Endothelial cell of umbilical vein (primary cell): Measurements from ENCODE around the gene TTLL10. TPM values are rescaled to one million over a fixed set of nuclear protein-coding genes. Genes with fewer than 3 reads are reported as not detected.

Experiments used
- BruUV-seq: library from RNA; stranded (reverse); fragments of 400-500 nt; replicated peaks from 2 replicates; lab custom pipeline; 2021; lab: Mats Ljungman, UMichigan
- CTCF ChIA-PET: fragments of 300-600, 350-600 bp; sonication (Branson Sonifier 250); formaldehyde crosslinking; loops from one replicate; lab custom pipeline; 2021; ENCODE audit warnings: antibody characterized with exemption, inconsistent platforms; lab: Charles Lee
- POLR2A ChIA-PET: fragments of 300-600, 350-600 bp; sonication (Branson Sonifier 250); formaldehyde crosslinking; loops from one replicate; lab custom pipeline; 2021; ENCODE audit warnings: antibody characterized with exemption, inconsistent platforms; lab: Charles Lee
- DNase-seq: peaks from one replicate; pipeline ENCODE4 v3.0.0-alpha.2; 2011; ENCODE audit warnings: low read depth, low spot score
- FAIRE-seq: peaks from 2 replicates; lab custom pipeline; 2011; peaks lifted over from hg19 to GRCh38; lab: Jason Lieb, UNC
- H2AFZ ChIP-seq: 2 replicates; pipeline ENCODE4 v1.6.0; 2012; ENCODE audit warnings: low read depth, low read length, control low read depth, inconsistent platforms
- H3K27ac ChIP-seq: 2 replicates; pipeline ENCODE4 v1.5.1; 2011; ENCODE audit warnings: low read depth, mild to moderate bottlenecking, control low read depth, low read length, moderate library complexity; ENCODE audit not compliant: insufficient read depth
- H3K27me3 ChIP-seq, 2 experiments: 2 replicates each; pipeline versions ENCODE4 v1.6.0 to v1.6.1; 2011; ENCODE audit warnings: low read length in 2 of 2, mixed read lengths in 1 of 2; ENCODE audit not compliant: control insufficient read depth in 2 of 2, insufficient read depth in 2 of 2
- H3K36me3 ChIP-seq, 2 experiments: 2 replicates in 1 of 2; 3 replicates in 1 of 2; pipeline ENCODE4 v1.5.1; 2011; ENCODE audit warnings: low read length in 2 of 2, mild to moderate bottlenecking in 1 of 2, moderate library complexity in 1 of 2; ENCODE audit not compliant: control insufficient read depth in 2 of 2, insufficient read depth in 2 of 2; ENCODE audit errors: extremely low read depth in 1 of 2
- H3K4me1 ChIP-seq: 3 replicates; pipeline ENCODE4 v1.5.1; 2011; ENCODE audit warnings: mild to moderate bottlenecking, low read length; ENCODE audit not compliant: control insufficient read depth, insufficient read depth; ENCODE audit errors: extremely low read depth
- H3K4me2 ChIP-seq: 2 replicates; pipeline ENCODE4 v1.6.1; 2011; ENCODE audit warnings: low read length, control low read depth, mixed read lengths; ENCODE audit not compliant: insufficient read depth
- H3K4me3 ChIP-seq, 3 experiments: fragments of 200-600 bp in 1 of 3; sonication (generic), shearing (Covaris generic) in 1 of 3; replicated peaks in 1 of 3; 2 replicates each; pipeline ENCODE4 v1.5.1; 2011 to 2016; ENCODE audit warnings: control low read depth in 3 of 3, low read length in 3 of 3, mild to moderate bottlenecking in 2 of 3, inconsistent platforms in 1 of 3, low read depth in 1 of 3, moderate library complexity in 1 of 3; ENCODE audit not compliant: insufficient read depth in 1 of 3
- H3K79me2 ChIP-seq: 2 replicates; pipeline ENCODE4 v1.6.0; 2012; ENCODE audit warnings: low read length, inconsistent platforms; ENCODE audit not compliant: control insufficient read depth, insufficient read depth
- H3K9ac ChIP-seq: replicated peaks from 2 replicates; pipeline ENCODE3; 2011; ENCODE audit warnings: low read length, control low read depth; ENCODE audit not compliant: insufficient read depth; ENCODE audit errors: extremely low read depth
- H3K9me1 ChIP-seq: replicated peaks from 3 replicates; pipeline ENCODE4 v1.6.0; 2011; ENCODE audit warnings: mild to moderate bottlenecking, low read length; ENCODE audit not compliant: control insufficient read depth, insufficient read depth; ENCODE audit errors: extremely low read depth
- H3K9me3 ChIP-seq: replicated peaks from 2 replicates; pipeline ENCODE4 v1.5.1; 2012; ENCODE audit warnings: low read length, inconsistent platforms; ENCODE audit not compliant: control insufficient read depth, insufficient read depth
- H4K20me1 ChIP-seq: replicated peaks from 2 replicates; pipeline ENCODE3; 2011; ENCODE audit warnings: mild to moderate bottlenecking, low read length; ENCODE audit not compliant: control insufficient read depth, insufficient read depth; ENCODE audit errors: extremely low read depth
- CTCF ChIP-seq, 2 donors: IDR thresholded peaks; 1 replicate in 1 of 2; 2 replicates in 1 of 2; pipeline ENCODE4 v1.5.1; 2011; ENCODE audit warnings: low read length in 2 of 2, mild to moderate bottlenecking in 2 of 2, moderate library complexity in 2 of 2, control low read depth in 1 of 2, inconsistent platforms in 1 of 2, low read depth in 1 of 2; ENCODE audit not compliant: insufficient read depth in 1 of 2; ENCODE audit errors: extremely low read depth in 1 of 2
- EZH2 ChIP-seq: IDR thresholded peaks from 2 replicates; pipeline ENCODE4 v1.6.1; 2012; ENCODE audit warnings: borderline replicate concordance, low read depth, mild to moderate bottlenecking, moderate library complexity, low read length, inconsistent platforms; ENCODE audit not compliant: severe bottlenecking
- FOS ChIP-seq: IDR thresholded peaks from 2 replicates; pipeline ENCODE4 v1.6.1; 2011; ENCODE audit warnings: mild to moderate bottlenecking, low read length, moderate library complexity, borderline replicate concordance; ENCODE audit not compliant: insufficient read depth
- GATA2 ChIP-seq: IDR thresholded peaks from 2 replicates; pipeline ENCODE4 v1.7.0; 2011; ENCODE audit warnings: low read depth, mild to moderate bottlenecking, moderate library complexity, mixed read lengths, low read length; ENCODE audit not compliant: insufficient read length, insufficient read depth
- JUN ChIP-seq: IDR thresholded peaks from 2 replicates; pipeline ENCODE4 v1.6.1; 2011; ENCODE audit warnings: borderline replicate concordance, low read depth; ENCODE audit not compliant: insufficient read length, insufficient read depth
- MAX ChIP-seq: IDR thresholded peaks from 2 replicates; pipeline ENCODE4 v1.6.1; 2011; ENCODE audit not compliant: insufficient read depth, insufficient read length
- MYC ChIP-seq: IDR thresholded peaks from one replicate; pipeline ENCODE4 v1.6.1; 2011; ENCODE audit warnings: mild to moderate bottlenecking, low read depth, low read length
- POLR2A ChIP-seq: IDR thresholded peaks from 2 replicates; pipeline ENCODE4 v1.6.1; 2012; ENCODE audit warnings: low read depth, mild to moderate bottlenecking, control low read depth, low read length
- POLR2AphosphoS5 ChIP-seq: IDR thresholded peaks from 2 replicates; pipeline ENCODE4 v1.6.1; 2012; ENCODE audit warnings: low read depth, mild to moderate bottlenecking, control low read depth, low read length, moderate library complexity; ENCODE audit not compliant: insufficient read depth
- dilution Hi-C: fragments of 300-500 bp; cut with MboI; formaldehyde crosslinking; loops from one replicate; pipeline ENCODE4 v1.15.0; 2019; ENCODE audit warnings: low sequenced_read_pairs; ENCODE audit not compliant: extremely low pct_ligation_motif_present
- intact Hi-C: fragments of 100-400 bp; cut with micrococcal nuclease; formaldehyde crosslinking; loops from one replicate; pipeline ENCODE4 v1.10.0; 2022
- polyA plus RNA-seq, 4 experiments: library from polyadenylated mRNA; depleted of rRNA in 3 of 4; stranded (reverse) in 3 of 4; unstranded in 1 of 4; fragments of >200 nt; gene quantifications; 2 replicates each; pipeline versions ENCODE4 v1.2.1 to v1.2.3, GENCODE V29; 2011 to 2012; ENCODE audit warnings: missing spikeins in 1 of 4
- total RNA-seq: library from RNA; stranded (reverse); gene quantifications from 2 replicates; pipeline ENCODE4 v1.2.3, GENCODE V29; 2021

Gene TTLL10
- total and polyA plus RNA-seq, 2 donors (not counting 3 experiments of a cell fraction or from before 2014, with no cell fraction given) = not detected

GRCh38 chr1:1220197-1220596 lies 46.5 kb downstream of the TTLL10 start:
- no peak overlapping the region for H3K4me3 ChIP-seq
- dilution Hi-C loops = no loop called here
- POLR2A ChIA-PET = no interaction called here
- no peak overlapping the region for H3K4me2 ChIP-seq
- DNase-seq (no peak), FAIRE-seq (no peak)
- no peaks in the 10 kb centered on the region for H4K20me1 ChIP-seq
- H3K4me1 ChIP-seq = no peaks in the 10 kb centered on the region
- H3K27ac ChIP-seq = no peak overlapping the region
- intact Hi-C loops = no loop called here
- H3K27me3 ChIP-seq = no peaks in the 10 kb centered on the region
- no peaks in the 10 kb centered on the region for H3K9me1 ChIP-seq
- no TSS peak for BruUV-seq
- H2AFZ ChIP-seq = no peak overlapping the region
- TF ChIP-seq FOS = no peak
- no peak for TF ChIP-seq EZH2
- TF ChIP-seq POLR2AphosphoS5 = no peak
- no peak for TF ChIP-seq CTCF (IDR thresholded peaks at IDR 0.05; ENCODE audit: extremely low read depth in 1 of 2, insufficient read depth in 1 of 2, low read depth in 1 of 2, low read length in 2 of 2)
- TF ChIP-seq POLR2A = no peak
- TF ChIP-seq MYC = no peak
- no peak for TF ChIP-seq MAX
- TF ChIP-seq JUN = no peak
- no peak for TF ChIP-seq GATA2
- peaks cover 2 to 38% of the 10 kb centered on the region in 2 experiments for H3K36me3 ChIP-seq
- H3K79me2 ChIP-seq = peaks cover 3% of the 10 kb centered on the region
- H3K9ac ChIP-seq = no peak overlapping the region
- CTCF ChIA-PET = no interaction called here
- no peaks in the 10 kb centered on the region for H3K9me3 ChIP-seq
